Measurements from ENCODE around the gene MYT1. TPM values are rescaled to one million over a fixed set of nuclear protein-coding genes. Genes with fewer than 3 reads are reported as not detected.

Gene MYT1
- total RNA-seq, 4 donors from 2014 or later, result 0.34 TPM; not detected in 3

DNA sequence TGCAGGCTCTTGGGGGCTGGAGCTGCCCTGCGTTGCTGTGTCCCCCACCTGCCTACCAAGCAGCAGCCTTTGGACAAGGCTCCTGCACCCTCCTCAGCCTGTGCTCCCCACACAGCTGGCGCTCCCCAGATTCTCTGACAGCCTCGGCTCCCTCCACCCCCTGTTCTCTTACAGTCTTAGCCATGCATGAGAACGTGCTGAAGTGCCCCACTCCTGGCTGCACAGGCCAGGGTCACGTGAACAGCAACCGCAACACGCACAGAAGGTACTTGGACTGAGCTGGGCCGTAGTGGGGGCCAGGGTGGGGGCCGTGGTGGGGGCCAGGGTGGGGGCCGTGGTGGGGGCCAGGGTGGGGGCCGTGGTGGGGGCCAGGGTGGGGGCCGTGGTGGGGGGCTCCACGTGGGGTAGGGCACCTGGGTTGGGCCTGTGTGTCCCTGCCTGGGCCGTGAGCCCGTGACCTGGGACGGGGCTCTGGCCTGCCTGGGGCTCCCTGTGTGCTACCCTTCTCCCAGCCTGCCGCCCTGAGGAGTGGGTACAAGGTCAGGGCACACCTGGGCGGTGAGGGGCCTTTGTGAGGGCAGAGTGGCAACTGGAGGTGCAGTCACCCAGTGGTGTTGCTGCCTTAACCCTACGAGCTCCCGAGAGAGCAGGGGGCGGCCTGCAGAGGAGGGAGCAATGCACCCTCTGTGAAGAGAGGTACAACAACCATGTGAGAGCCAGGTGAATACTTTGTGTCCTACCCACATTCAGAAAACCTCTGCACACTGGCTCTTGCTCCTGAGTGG is 47.8 kb downstream of the MYT1 start:
- Histone ChIP-seq H3K4me1 (peaks cover 11% of the 10 kb centered on the region), H3K27ac (no peak overlapping the region), H3K36me3 (no peaks in the 10 kb centered on the region), H3K27me3 (peaks cover 5% of the 10 kb centered on the region), H3K4me3 (no peak overlapping the region), H3K9me3 (no peaks in the 10 kb centered on the region)
- WGBS, result 86% methylated on average over 1 of the region's 21 CpGs
- DNase-seq (ENCODE audit: low spot score in 2 of 2), result no peak
- no peak for TF ChIP-seq EP300 (IDR thresholded peaks at IDR 0.05)
- no peak for TF ChIP-seq POLR2AphosphoS5 (IDR thresholded peaks at IDR 0.05)
- TF ChIP-seq POLR2A (IDR thresholded peaks at IDR 0.05), result no peak
- TF ChIP-seq, protein P1, sequence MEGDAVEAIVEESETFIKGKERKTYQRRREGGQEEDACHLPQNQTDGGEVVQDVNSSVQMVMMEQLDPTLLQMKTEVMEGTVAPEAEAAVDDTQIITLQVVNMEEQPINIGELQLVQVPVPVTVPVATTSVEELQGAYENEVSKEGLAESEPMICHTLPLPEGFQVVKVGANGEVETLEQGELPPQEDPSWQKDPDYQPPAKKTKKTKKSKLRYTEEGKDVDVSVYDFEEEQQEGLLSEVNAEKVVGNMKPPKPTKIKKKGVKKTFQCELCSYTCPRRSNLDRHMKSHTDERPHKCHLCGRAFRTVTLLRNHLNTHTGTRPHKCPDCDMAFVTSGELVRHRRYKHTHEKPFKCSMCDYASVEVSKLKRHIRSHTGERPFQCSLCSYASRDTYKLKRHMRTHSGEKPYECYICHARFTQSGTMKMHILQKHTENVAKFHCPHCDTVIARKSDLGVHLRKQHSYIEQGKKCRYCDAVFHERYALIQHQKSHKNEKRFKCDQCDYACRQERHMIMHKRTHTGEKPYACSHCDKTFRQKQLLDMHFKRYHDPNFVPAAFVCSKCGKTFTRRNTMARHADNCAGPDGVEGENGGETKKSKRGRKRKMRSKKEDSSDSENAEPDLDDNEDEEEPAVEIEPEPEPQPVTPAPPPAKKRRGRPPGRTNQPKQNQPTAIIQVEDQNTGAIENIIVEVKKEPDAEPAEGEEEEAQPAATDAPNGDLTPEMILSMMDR (IDR thresholded peaks at IDR 0.05), result no peak

DNA sequence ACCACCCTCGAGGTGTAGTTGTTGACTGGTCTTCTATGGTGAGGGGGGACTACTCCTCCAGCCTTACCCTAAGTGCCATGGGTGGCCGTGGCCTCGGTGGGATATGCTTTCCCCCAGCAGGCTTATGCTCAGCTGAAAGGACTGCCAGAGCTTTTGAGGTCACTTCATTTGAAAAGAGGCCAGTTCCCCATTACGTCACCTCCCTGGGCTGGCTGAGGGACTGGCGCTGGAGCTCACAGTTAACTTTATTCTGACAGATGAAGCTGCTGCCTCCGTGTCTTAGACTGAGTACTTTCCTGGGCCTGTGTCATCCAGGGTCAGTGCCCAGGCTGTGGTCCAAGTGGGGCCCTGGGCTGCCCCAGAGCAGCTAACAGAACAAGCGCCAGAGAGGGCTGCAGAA is 48.5 kb downstream of the MYT1 start:
- Histone ChIP-seq H3K9me3 (no peaks in the 10 kb centered on the region), H3K27me3 (peaks cover 5% of the 10 kb centered on the region), H3K36me3 (no peaks in the 10 kb centered on the region), H3K4me1 (peaks cover 15% of the 10 kb centered on the region), H3K27ac (no peak overlapping the region), H3K4me3 (no peak overlapping the region)
- TF ChIP-seq POLR2A (IDR thresholded peaks at IDR 0.05), result no peak
- no peak for TF ChIP-seq POLR2AphosphoS5 (IDR thresholded peaks at IDR 0.05)
- TF ChIP-seq, protein P1 (IDR thresholded peaks at IDR 0.05), result no peak
- TF ChIP-seq EP300 (IDR thresholded peaks at IDR 0.05), result no peak
- no peak for DNase-seq (ENCODE audit: low spot score in 2 of 2)
- WGBS, result 37% methylated on average over 2 of the region's 7 CpGs

DNA sequence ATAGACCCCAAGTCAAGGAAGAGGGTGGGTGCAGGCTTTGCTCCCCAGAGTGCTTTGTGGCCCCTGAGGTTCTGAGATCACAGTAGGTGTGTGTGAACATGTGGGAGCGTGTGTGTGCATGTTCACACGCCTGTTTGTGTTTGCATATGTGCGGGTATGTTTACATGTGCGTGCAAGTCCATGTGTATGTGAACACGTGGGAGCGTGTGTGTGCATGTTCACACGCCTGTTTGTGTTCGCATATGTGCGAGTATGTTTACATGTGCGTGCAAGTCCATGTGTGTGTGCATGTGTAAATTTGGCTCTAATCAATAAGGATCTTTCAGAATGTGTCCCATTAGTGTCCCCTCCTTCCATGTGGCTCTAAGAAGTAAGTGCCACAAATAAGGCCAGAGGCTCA is 49.9 kb downstream of the MYT1 start:
- no peaks in the 10 kb centered on the region for H3K36me3 ChIP-seq
- H3K4me3 ChIP-seq, result no peak overlapping the region
- 85% methylated on average over 10 of the region's 10 CpGs for WGBS
- no peak for TF ChIP-seq EP300 (IDR thresholded peaks at IDR 0.05)
- peaks cover 19% of the 10 kb centered on the region for H3K4me1 ChIP-seq
- no peak for DNase-seq (ENCODE audit: low spot score in 2 of 2)
- no peak overlapping the region for H3K27ac ChIP-seq
- H3K9me3 ChIP-seq, result no peaks in the 10 kb centered on the region
- peaks cover 3% of the 10 kb centered on the region for H3K27me3 ChIP-seq

DNA sequence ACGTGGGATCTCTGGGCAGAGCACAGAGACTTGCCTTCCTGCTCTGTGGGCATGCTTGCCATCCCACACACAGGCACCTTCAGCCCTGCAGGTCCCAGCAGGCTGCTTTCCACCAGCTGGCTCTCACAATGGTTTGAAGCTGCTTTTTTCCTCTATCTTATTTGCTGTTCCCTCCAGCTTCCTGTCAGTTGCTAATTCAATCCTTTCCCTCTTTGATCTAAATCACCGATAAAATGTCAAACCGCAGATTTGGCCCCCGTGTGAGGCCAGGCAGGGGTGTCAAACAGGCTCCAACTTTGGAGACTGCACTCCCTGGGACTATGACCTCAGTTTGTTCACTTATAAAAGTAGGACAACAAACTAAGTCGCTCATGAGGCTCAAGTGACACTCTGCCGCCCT is 50.7 kb downstream of the MYT1 start:
- peaks cover 22% of the 10 kb centered on the region for H3K4me1 ChIP-seq
- 32% methylated on average over 6 of the region's 6 CpGs for WGBS
- H3K9me3 ChIP-seq, result no peaks in the 10 kb centered on the region
- TF ChIP-seq POLR2A (IDR thresholded peaks at IDR 0.05) (no peak), EP300 (IDR thresholded peaks at IDR 0.05) (no peak), POLR2AphosphoS5 (IDR thresholded peaks at IDR 0.05) (no peak)
- TF ChIP-seq, protein P1 (IDR thresholded peaks at IDR 0.05), result no peak
- H3K4me3 ChIP-seq, result no peak overlapping the region
- no peaks in the 10 kb centered on the region for H3K36me3 ChIP-seq
- H3K27me3 ChIP-seq, result peaks cover 4% of the 10 kb centered on the region
- no peak for DNase-seq (ENCODE audit: low spot score in 2 of 2)
- H3K27ac ChIP-seq, result no peak overlapping the region

DNA sequence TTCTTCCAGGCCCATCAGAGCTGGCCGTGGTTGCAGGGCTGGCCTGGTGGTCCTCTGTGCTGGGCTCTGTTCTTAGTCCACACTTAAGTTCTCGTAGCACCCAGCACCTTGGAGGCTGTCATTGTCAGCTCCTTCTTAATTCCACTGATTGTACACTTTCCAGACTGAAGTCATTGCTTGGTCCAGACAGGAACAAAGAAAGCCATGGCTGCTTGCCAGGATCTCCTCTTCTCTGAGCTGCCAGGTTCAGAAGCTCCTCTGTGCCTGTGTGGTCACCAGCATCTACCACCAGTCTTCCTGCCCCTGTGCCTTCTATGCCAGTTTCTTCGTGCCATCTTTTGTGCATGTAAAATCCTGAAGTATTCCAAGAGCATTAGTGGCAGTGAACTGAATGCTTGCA is 51.8 kb downstream of the MYT1 start:
- 75% methylated on average over 3 of the region's 3 CpGs for WGBS
- Histone ChIP-seq H3K9me3 (no peaks in the 10 kb centered on the region), H3K36me3 (no peaks in the 10 kb centered on the region), H3K27ac (no peak overlapping the region), H3K27me3 (peaks cover 14% of the 10 kb centered on the region), H3K4me3 (no peak overlapping the region), H3K4me1 (peaks cover 22% of the 10 kb centered on the region)
- no peak for TF ChIP-seq POLR2AphosphoS5 (IDR thresholded peaks at IDR 0.05)
- TF ChIP-seq, protein P1 (IDR thresholded peaks at IDR 0.05), result no peak
- no peak for TF ChIP-seq POLR2A (IDR thresholded peaks at IDR 0.05)
- no peak for DNase-seq (ENCODE audit: low spot score in 2 of 2)
